Mesenchymal stem cell (in vitro differentiated cells and primary cell): ENCODE data around the gene LURAP1L.

ENCODE experiments used
- DNase-seq: peaks from one replicate; pipeline ENCODE4 v3.0.0-alpha.2; 2013
- H2AFZ ChIP-seq: one replicate; pipeline ENCODE4 v1.6.1; 2013; ENCODE audit warnings: low read depth, mild to moderate bottlenecking, control low read depth, inconsistent platforms, low read length, moderate library complexity
- H2AK5ac ChIP-seq: 2 replicates; pipeline ENCODE4 v1.6.1; 2013; ENCODE audit warnings: low read length, moderate library complexity, mild to moderate bottlenecking, inconsistent platforms; ENCODE audit not compliant: severe bottlenecking
- H2BK120ac ChIP-seq: one replicate; pipeline ENCODE4 v1.6.1; 2013; ENCODE audit warnings: low read depth, mild to moderate bottlenecking, inconsistent platforms, low read length, moderate library complexity
- H2BK12ac ChIP-seq, 2 experiments: one replicate each; pipeline ENCODE4 v1.6.1; 2013; ENCODE audit warnings: inconsistent platforms in 2 of 2, low read length in 2 of 2, mild to moderate bottlenecking in 2 of 2, moderate library complexity in 2 of 2, control low read depth in 1 of 2
- H2BK15ac ChIP-seq: one replicate; pipeline ENCODE4 v1.6.1; 2013; ENCODE audit warnings: mild to moderate bottlenecking, low read depth, inconsistent platforms; ENCODE audit not compliant: poor library complexity, severe bottlenecking
- H2BK5ac ChIP-seq: 2 replicates; pipeline ENCODE4 v1.6.1; 2013; ENCODE audit warnings: low read depth, mild to moderate bottlenecking, low read length, control low read depth, inconsistent platforms; ENCODE audit not compliant: poor library complexity, severe bottlenecking
- H3K14ac ChIP-seq, 2 experiments: one replicate each; pipeline ENCODE4 v1.6.1; 2013; ENCODE audit warnings: inconsistent platforms in 2 of 2, low read length in 2 of 2, control low read depth in 1 of 2, mild to moderate bottlenecking in 1 of 2, moderate library complexity in 1 of 2
- H3K18ac ChIP-seq, 2 experiments: one replicate each; pipeline ENCODE4 v1.6.1; 2013; ENCODE audit warnings: inconsistent platforms in 2 of 2, low read length in 2 of 2, control low read depth in 1 of 2, low read depth in 1 of 2, mild to moderate bottlenecking in 1 of 2
- H3K23ac ChIP-seq, 2 experiments: one replicate each; pipeline ENCODE4 v1.6.1; 2013; ENCODE audit warnings: inconsistent platforms in 2 of 2, low read length in 2 of 2, mild to moderate bottlenecking in 2 of 2, moderate library complexity in 2 of 2, control low read depth in 1 of 2
- H3K27ac ChIP-seq: 2 replicates; pipeline ENCODE4 v1.5.1; 2013; ENCODE audit warnings: mild to moderate bottlenecking, moderate library complexity, low read length, control low read depth, inconsistent platforms; ENCODE audit not compliant: poor library complexity, severe bottlenecking
- H3K27me3 ChIP-seq, 2 experiments: 2 replicates each; pipeline versions ENCODE4 v1.6.1 to v1.7.0; 2013; ENCODE audit warnings: low read length in 2 of 2, mild to moderate bottlenecking in 2 of 2, moderate library complexity in 2 of 2, control low read depth in 1 of 2, inconsistent platforms in 1 of 2; ENCODE audit not compliant: control insufficient read depth in 1 of 2, insufficient read depth in 1 of 2
- H3K36me3 ChIP-seq, 2 experiments: 2 replicates each; pipeline versions ENCODE4 v1.6.1 to v1.7.0; 2013; ENCODE audit warnings: low read length in 2 of 2, control low read depth in 1 of 2, inconsistent platforms in 1 of 2, low read depth in 1 of 2, mild to moderate bottlenecking in 1 of 2; ENCODE audit not compliant: insufficient read depth in 2 of 2, control insufficient read depth in 1 of 2
- H3K4ac ChIP-seq, 2 experiments: one replicate each; pipeline ENCODE4 v1.6.1; 2013; ENCODE audit warnings: inconsistent platforms in 2 of 2, low read length in 2 of 2, mild to moderate bottlenecking in 2 of 2, moderate library complexity in 2 of 2, control low read depth in 1 of 2, low read depth in 1 of 2
- H3K4me1 ChIP-seq: 2 replicates; pipeline ENCODE4 v1.6.1; 2013; ENCODE audit warnings: low read depth, low read length, control low read depth; ENCODE audit not compliant: control insufficient read depth, insufficient read depth
- H3K4me2 ChIP-seq: 2 replicates; pipeline ENCODE4 v1.6.1; 2013; ENCODE audit warnings: low read length, mild to moderate bottlenecking, inconsistent platforms; ENCODE audit not compliant: poor library complexity, severe bottlenecking
- H3K4me3 ChIP-seq, 2 experiments: 2 replicates each; pipeline versions ENCODE4 v1.5.1 to v1.7.0; 2013; ENCODE audit warnings: low read length in 2 of 2, mild to moderate bottlenecking in 2 of 2, control low read depth in 1 of 2, low read depth in 1 of 2; ENCODE audit not compliant: insufficient read depth in 1 of 2
- H3K79me1 ChIP-seq: replicated peaks from 2 replicates; pipeline ENCODE4 v1.6.1; 2013; ENCODE audit warnings: mild to moderate bottlenecking, control low read depth, low read length, inconsistent platforms; ENCODE audit not compliant: poor library complexity, severe bottlenecking
- H3K9ac ChIP-seq: 2 replicates; pipeline ENCODE4 v1.7.0; 2013; ENCODE audit warnings: mild to moderate bottlenecking, low read length, moderate library complexity
- H3K9me3 ChIP-seq: 2 replicates; pipeline ENCODE4 v1.7.0; 2013; ENCODE audit warnings: mild to moderate bottlenecking, low read length; ENCODE audit not compliant: control insufficient read depth
- H4K8ac ChIP-seq: one replicate; pipeline ENCODE4 v1.6.1; 2013; ENCODE audit warnings: inconsistent platforms, mild to moderate bottlenecking, low read length, moderate library complexity
- H4K91ac ChIP-seq: one replicate; pipeline ENCODE4 v1.6.1; 2013; ENCODE audit warnings: mild to moderate bottlenecking, low read length, inconsistent platforms
- WGBS: methylation state at CpG from one replicate; pipeline ENCODE4 v1.1.7; 2013; ENCODE audit warnings: mixed read lengths; 5-methylcytosine and 5-hydroxymethylcytosine counted together

LURAP1L gene

DNA sequence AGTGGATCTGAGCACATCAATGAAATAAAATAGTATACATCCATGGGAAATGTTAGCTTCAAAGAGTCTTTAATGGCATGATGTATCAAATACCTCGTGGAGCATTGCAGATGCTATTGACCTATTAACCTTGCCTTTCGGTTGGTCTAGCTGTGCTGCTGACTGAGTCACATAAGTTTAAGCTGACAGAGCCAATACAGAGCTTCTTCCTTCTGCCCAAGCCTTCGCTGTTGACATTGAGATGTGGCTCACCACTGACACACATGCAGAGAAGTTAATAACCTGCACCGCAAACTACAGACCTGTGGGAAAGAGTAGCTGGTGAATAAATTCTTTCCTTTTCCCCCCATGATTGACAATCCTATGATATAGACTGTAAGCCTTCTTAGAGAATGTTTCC lies 78.2 kb downstream of the LURAP1L start:
- Histone ChIP-seq H4K8ac (no peak overlapping the region), H3K4ac (no peak overlapping the region), H3K9me3 (no peaks in the 10 kb centered on the region), H3K79me1 (no peaks in the 10 kb centered on the region), H3K4me1 (no peaks in the 10 kb centered on the region), H2BK5ac (no peak overlapping the region), H3K9ac (no peak overlapping the region), H2BK120ac (no peak overlapping the region), H3K23ac (no peak overlapping the region), H3K18ac (no peak overlapping the region), H2BK15ac (no peak overlapping the region), H3K4me2 (no peak overlapping the region), H3K36me3 (no peaks in the 10 kb centered on the region), H4K91ac (no peak overlapping the region), H3K14ac (no peak overlapping the region), H3K27me3 (no peaks in the 10 kb centered on the region), H2AFZ (no peak overlapping the region), H3K27ac (no peak overlapping the region), H3K4me3 (no peak overlapping the region), H2AK5ac (no peak overlapping the region), H2BK12ac (no peak overlapping the region)
- DNase-seq: no peak
- 57% methylated on average over 2 of the region's 4 CpGs for WGBS

DNA sequence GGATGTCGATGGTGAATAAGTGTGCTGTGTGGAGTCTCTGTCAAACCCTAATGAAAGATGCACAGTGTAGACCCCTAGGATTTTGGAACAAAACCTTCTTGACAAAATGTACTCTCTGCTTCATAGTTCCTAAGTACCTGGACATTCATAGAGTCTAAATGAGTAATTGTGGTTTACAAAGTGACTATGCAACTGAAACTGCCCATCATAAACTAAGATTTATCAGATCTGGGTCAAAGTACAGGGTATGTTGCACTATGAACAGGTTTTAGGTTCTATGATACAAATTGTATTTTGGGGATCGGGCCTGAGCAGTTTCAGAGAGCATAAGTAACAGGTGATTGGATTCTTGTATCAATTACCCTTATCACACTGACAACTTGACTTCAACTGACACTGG lies 79.4 kb downstream of the LURAP1L start:
- H2BK12ac ChIP-seq: no peak overlapping the region
- H4K8ac ChIP-seq: no peak overlapping the region
- DNase-seq: no peak
- no peaks in the 10 kb centered on the region for H3K79me1 ChIP-seq
- no peak overlapping the region for H2BK15ac ChIP-seq
- H3K36me3 ChIP-seq: no peaks in the 10 kb centered on the region
- H3K4me1 ChIP-seq: no peaks in the 10 kb centered on the region
- H2AFZ ChIP-seq: no peak overlapping the region
- H3K23ac ChIP-seq: no peak overlapping the region
- H3K27ac ChIP-seq: no peak overlapping the region
- H3K27me3 ChIP-seq: no peaks in the 10 kb centered on the region
- H3K9ac ChIP-seq: no peak overlapping the region
- no peak overlapping the region for H4K91ac ChIP-seq
- H3K4me3 ChIP-seq: no peak overlapping the region
- H3K4me2 ChIP-seq: no peak overlapping the region
- no peaks in the 10 kb centered on the region for H3K9me3 ChIP-seq
- no peak overlapping the region for H2BK120ac ChIP-seq
- no peak overlapping the region for H2AK5ac ChIP-seq
- H2BK5ac ChIP-seq: no peak overlapping the region
- no peak overlapping the region for H3K18ac ChIP-seq
- no CpG with 5 or more reads among the region's 2 CpGs for WGBS
- H3K14ac ChIP-seq: no peak overlapping the region
- no peak overlapping the region for H3K4ac ChIP-seq

DNA sequence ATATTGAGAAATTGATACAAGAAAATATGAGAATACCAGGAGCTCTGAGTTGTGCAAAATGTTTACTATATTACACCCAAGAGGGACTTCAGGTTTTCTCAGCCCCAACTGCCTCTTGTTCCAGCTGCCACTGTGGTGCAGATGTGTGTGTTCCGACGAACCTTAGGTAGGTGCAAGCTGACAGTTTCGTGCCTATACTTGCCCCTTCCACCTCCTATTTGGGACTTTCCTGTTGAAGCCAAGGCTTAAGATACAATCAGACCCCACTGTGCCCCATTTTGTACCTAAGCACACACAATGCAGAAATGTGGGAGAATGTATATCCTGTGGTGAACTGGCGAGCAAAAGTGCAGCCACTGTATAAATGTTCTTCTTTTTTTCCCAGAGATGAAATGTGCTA lies 80.2 kb downstream of the LURAP1L start:
- Histone ChIP-seq H3K23ac (no peak overlapping the region), H3K4ac (no peak overlapping the region), H3K27me3 (no peaks in the 10 kb centered on the region), H3K79me1 (no peaks in the 10 kb centered on the region), H3K4me3 (no peak overlapping the region), H2BK5ac (no peak overlapping the region), H3K18ac (no peak overlapping the region), H4K8ac (no peak overlapping the region), H3K27ac (no peak overlapping the region), H3K14ac (no peak overlapping the region), H3K9ac (no peak overlapping the region), H3K4me2 (no peak overlapping the region), H2BK12ac (no peak overlapping the region), H2BK15ac (no peak overlapping the region), H3K36me3 (no peaks in the 10 kb centered on the region), H3K4me1 (no peaks in the 10 kb centered on the region), H2BK120ac (no peak overlapping the region), H3K9me3 (no peaks in the 10 kb centered on the region), H2AFZ (no peak overlapping the region), H2AK5ac (no peak overlapping the region), H4K91ac (no peak overlapping the region)
- 94% methylated on average over 4 of the region's 4 CpGs for WGBS
- DNase-seq: no peak

DNA sequence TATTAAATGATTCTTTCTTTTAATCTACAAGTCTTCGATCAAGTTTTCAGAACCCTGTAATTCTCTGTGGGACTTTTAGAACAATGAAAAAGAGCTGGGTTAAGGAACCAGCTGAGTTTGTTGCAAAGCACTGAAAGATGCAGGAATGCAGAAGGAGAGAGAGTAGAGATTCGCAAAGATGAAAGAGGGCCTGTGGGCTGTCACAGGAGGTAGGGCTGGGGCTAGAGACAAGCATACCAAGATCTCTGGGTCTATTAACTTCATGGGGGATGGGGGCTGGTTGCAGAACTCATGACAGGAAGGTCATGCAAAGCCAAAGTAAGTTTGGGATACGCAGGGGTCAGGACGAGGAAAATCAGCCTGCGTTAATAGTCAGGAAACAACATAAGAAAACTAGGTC lies 81.8 kb downstream of the LURAP1L start:
- H3K4me3 ChIP-seq: no peak overlapping the region
- no peak overlapping the region for H3K18ac ChIP-seq
- H3K36me3 ChIP-seq: no peaks in the 10 kb centered on the region
- H3K4ac ChIP-seq: no peak overlapping the region
- H3K14ac ChIP-seq: no peak overlapping the region
- no peaks in the 10 kb centered on the region for H3K9me3 ChIP-seq
- 76% methylated on average over 5 of the region's 5 CpGs for WGBS
- H3K23ac ChIP-seq: no peak overlapping the region
- no peak overlapping the region for H2BK12ac ChIP-seq
- no peak overlapping the region for H4K8ac ChIP-seq
- H2BK15ac ChIP-seq: no peak overlapping the region
- no peak overlapping the region for H3K4me2 ChIP-seq
- peaks cover 2% of the 10 kb centered on the region for H3K4me1 ChIP-seq
- no peak overlapping the region for H3K27ac ChIP-seq
- no peak overlapping the region for H4K91ac ChIP-seq
- H2BK5ac ChIP-seq: no peak overlapping the region
- H3K27me3 ChIP-seq: no peaks in the 10 kb centered on the region
- H2AK5ac ChIP-seq: no peak overlapping the region
- no peak for DNase-seq
- H2BK120ac ChIP-seq: no peak overlapping the region
- no peak overlapping the region for H2AFZ ChIP-seq
- H3K79me1 ChIP-seq: no peaks in the 10 kb centered on the region
- H3K9ac ChIP-seq: no peak overlapping the region
